Spinal cord (tissue), 10 donors: Measurements from ENCODE around the gene TCF12. TPM values are rescaled to one million over a fixed set of nuclear protein-coding genes. Genes with fewer than 3 reads are reported as not detected.

Source experiments
- DNase-seq, 6 donors: peaks; one replicate each; pipeline versions ENCODE4 v3.0.0 to v3.0.0-alpha.2; 2013 to 2015; ENCODE audit warnings: low spot score in 6 of 6, low read depth in 4 of 6
- H3K27ac ChIP-seq: one replicate; pipeline ENCODE4 v1.5.1; 2013; ENCODE audit warnings: low read depth, low read length, control low read depth
- H3K27me3 ChIP-seq: one replicate; pipeline ENCODE4 v1.6.1; 2013; ENCODE audit warnings: low read length; ENCODE audit not compliant: control insufficient read depth, insufficient read depth
- H3K36me3 ChIP-seq: one replicate; pipeline ENCODE4 v1.6.1; 2013; ENCODE audit warnings: low read length; ENCODE audit not compliant: control insufficient read depth, insufficient read depth
- H3K4me1 ChIP-seq: one replicate; pipeline ENCODE4 v1.6.1; 2013; ENCODE audit warnings: low read length; ENCODE audit not compliant: control insufficient read depth, insufficient read depth
- H3K4me3 ChIP-seq: one replicate; pipeline ENCODE4 v1.5.1; 2013; ENCODE audit warnings: low read depth, low read length, control low read depth
- H3K9me3 ChIP-seq: one replicate; pipeline ENCODE4 v1.6.1; 2013; ENCODE audit warnings: low read length; ENCODE audit not compliant: control insufficient read depth, insufficient read depth
- WGBS: methylation state at CpG from one replicate; pipeline ENCODE4 v1.1.5; 2013; ENCODE audit warnings: missing lambda C conversion rate; ENCODE audit not compliant: insufficient coverage; 5-methylcytosine and 5-hydroxymethylcytosine counted together
- polyA plus RNA-seq, 2 donors: library from polyadenylated mRNA; unstranded; fragments of 120-200 nt; gene quantifications; one replicate each; pipeline ENCODE4 v1.2.1, GENCODE V29; 2013; ENCODE audit not compliant: insufficient read length in 2 of 2
- total RNA-seq, 2 donors: library from RNA; depleted of rRNA in 1 of 2; stranded (reverse); fragments of 120-200 nt in 1 of 2; fragments of >200 nt in 1 of 2; gene quantifications; one replicate each; pipeline versions ENCODE4 v1.2.3 to v1.2.4, GENCODE V29; 2013 to 2014
- donor health status: healthy.

TCF12 gene
- total and polyA plus RNA-seq, 4 donors = 88.8 to 183 (median 135) TPM

- Histone ChIP-seq H3K36me3 (no peaks in the 10 kb centered on the region), H3K27me3 (no peaks in the 10 kb centered on the region), H3K9me3 (peaks cover 5% of the 10 kb centered on the region), H3K27ac (no peak overlapping the region), H3K4me3 (no peak overlapping the region), H3K4me1 (no peaks in the 10 kb centered on the region)
- no peak for DNase-seq
These were observed 20.8 kb downstream of the TCF12 start for GRCh38 chr15:56939257-56939656.

GRCh38 chr15:56940388-56940787, 21.9 kb downstream of the TCF12 start:
- DNase-seq = no peak

DNA sequence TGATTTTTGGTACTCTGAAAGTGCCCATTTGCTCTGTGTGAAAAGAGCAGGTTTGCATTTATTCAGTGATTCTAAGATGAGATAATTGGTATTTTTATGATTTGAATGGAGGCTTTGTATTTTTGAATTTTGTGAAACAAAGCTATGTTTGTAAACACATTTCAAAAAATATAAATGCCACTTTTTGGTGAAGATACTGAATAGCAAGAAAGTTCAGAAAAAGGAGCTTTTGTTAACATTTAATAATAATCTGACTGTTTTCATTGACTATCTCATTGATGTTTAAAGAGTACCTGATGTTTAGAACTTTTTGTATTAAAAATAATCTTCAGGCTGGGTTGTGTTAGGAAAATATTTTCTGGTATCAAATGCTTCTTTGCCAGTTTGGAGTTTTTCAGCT, 23.7 kb downstream of the TCF12 start:
- Histone ChIP-seq H3K36me3 (no peaks in the 10 kb centered on the region), H3K9me3 (peaks cover 6% of the 10 kb centered on the region), H3K27me3 (no peaks in the 10 kb centered on the region), H3K4me1 (no peaks in the 10 kb centered on the region), H3K4me3 (no peak overlapping the region), H3K27ac (no peak overlapping the region)
- DNase-seq = no peak

More at GRCh38 chr15:56940388-56940787, 21.9 kb downstream of the TCF12 start:
- no peaks in the 10 kb centered on the region for H3K36me3 ChIP-seq
- H3K9me3 ChIP-seq = peaks cover 3% of the 10 kb centered on the region
- H3K4me1 ChIP-seq = no peaks in the 10 kb centered on the region
- no peaks in the 10 kb centered on the region for H3K27me3 ChIP-seq
- H3K27ac ChIP-seq = no peak overlapping the region
- H3K4me3 ChIP-seq = no peak overlapping the region

- no peak overlapping the region for H3K27ac ChIP-seq
- H3K9me3 ChIP-seq = peaks cover 6% of the 10 kb centered on the region
- DNase-seq = no peak
- no peaks in the 10 kb centered on the region for H3K4me1 ChIP-seq
- no peaks in the 10 kb centered on the region for H3K27me3 ChIP-seq
- no peak overlapping the region for H3K4me3 ChIP-seq
- WGBS = no CpG with 5 or more reads among the region's 1 CpG
- no peaks in the 10 kb centered on the region for H3K36me3 ChIP-seq
These were observed 25.0 kb downstream of the TCF12 start for GRCh38 chr15:56943403-56943802.

GRCh38 chr15:56944485-56944884, 26.0 kb downstream of the TCF12 start:
- H3K36me3 ChIP-seq = no peaks in the 10 kb centered on the region
- peaks cover 6% of the 10 kb centered on the region for H3K9me3 ChIP-seq
- no CpG with 5 or more reads among the region's 1 CpG for WGBS
- H3K4me1 ChIP-seq = no peaks in the 10 kb centered on the region
- H3K27ac ChIP-seq = no peak overlapping the region
- no peak overlapping the region for H3K4me3 ChIP-seq
- no peaks in the 10 kb centered on the region for H3K27me3 ChIP-seq
- DNase-seq = no peak

GRCh38 chr15:56946150-56946549, 27.7 kb downstream of the TCF12 start:
- Histone ChIP-seq H3K4me3 (no peak overlapping the region), H3K27ac (no peak overlapping the region), H3K36me3 (no peaks in the 10 kb centered on the region), H3K9me3 (peaks cover 6% of the 10 kb centered on the region), H3K27me3 (no peaks in the 10 kb centered on the region), H3K4me1 (no peaks in the 10 kb centered on the region)
- no peak for DNase-seq
- 80% methylated on average over 1 of the region's 3 CpGs for WGBS

- Histone ChIP-seq H3K27ac (no peak overlapping the region), H3K36me3 (no peaks in the 10 kb centered on the region), H3K9me3 (peaks cover 6% of the 10 kb centered on the region), H3K27me3 (no peaks in the 10 kb centered on the region), H3K4me1 (no peaks in the 10 kb centered on the region), H3K4me3 (no peak overlapping the region)
- 75% methylated on average over 2 of the region's 6 CpGs for WGBS
- no peak for DNase-seq
These were observed 29.7 kb downstream of the TCF12 start for GRCh38 chr15:56948000-56948763.

DNA sequence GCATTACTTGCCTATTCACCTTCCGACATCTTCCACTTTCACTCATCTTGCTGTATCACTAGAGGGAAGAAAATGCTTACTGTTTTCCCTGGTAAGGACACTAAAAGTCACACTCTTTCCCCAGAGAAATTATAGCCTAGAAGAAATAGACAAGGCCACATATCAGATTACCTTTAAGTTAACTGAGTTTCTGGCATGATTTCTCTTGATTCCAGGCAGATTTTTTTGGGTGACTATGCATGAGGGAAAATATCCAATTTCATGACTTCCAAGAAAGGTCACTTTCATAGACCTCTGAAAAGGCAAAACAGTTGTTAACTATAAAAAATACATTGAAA, 30.3 kb downstream of the TCF12 start:
- DNase-seq = no peak
- no peak overlapping the region for H3K4me3 ChIP-seq
- H3K27ac ChIP-seq = no peak overlapping the region
- no peaks in the 10 kb centered on the region for H3K27me3 ChIP-seq
- no peaks in the 10 kb centered on the region for H3K4me1 ChIP-seq
- WGBS = 60% methylated on average over 1 of the region's 1 CpG
- peaks cover 6% of the 10 kb centered on the region for H3K9me3 ChIP-seq
- no peaks in the 10 kb centered on the region for H3K36me3 ChIP-seq

- no peaks in the 10 kb centered on the region for H3K27me3 ChIP-seq
- no CpG with 5 or more reads among the region's 6 CpGs for WGBS
- H3K36me3 ChIP-seq = no peaks in the 10 kb centered on the region
- no peaks in the 10 kb centered on the region for H3K4me1 ChIP-seq
- H3K27ac ChIP-seq = no peak overlapping the region
- no peak overlapping the region for H3K4me3 ChIP-seq
- no peak for DNase-seq
- H3K9me3 ChIP-seq = peaks cover 6% of the 10 kb centered on the region
These were observed 32.5 kb downstream of the TCF12 start for GRCh38 chr15:56950979-56951378.

- no peaks in the 10 kb centered on the region for H3K27me3 ChIP-seq
- no CpG with 5 or more reads among the region's 1 CpG for WGBS
These were observed 35.3 kb downstream of the TCF12 start for GRCh38 chr15:56953790-56954189.

More at GRCh38 chr15:56953790-56954189, 35.3 kb downstream of the TCF12 start:
- no peak overlapping the region for H3K4me3 ChIP-seq
- H3K4me1 ChIP-seq = no peaks in the 10 kb centered on the region
- no peaks in the 10 kb centered on the region for H3K36me3 ChIP-seq
- peaks cover 4% of the 10 kb centered on the region for H3K9me3 ChIP-seq
- no peak overlapping the region for H3K27ac ChIP-seq
- no peak for DNase-seq
